SHP77 (cell line): Measurements from ENCODE around the gene PEAK1.
A peak's percentile ranks its signal among the peaks of the same experiment; 100 is the strongest.
"Not testable (repeated sequence)": the region's sequence is repeated elsewhere in the genome, so short reads cannot be mapped to it uniquely, and the experiment has no call there.

Source experiments
- DNase-seq, 2 experiments: peaks; one replicate each; lab custom pipeline; 2025; lab: John Stamatoyannopoulos, UW

The PEAK1 gene

DNA sequence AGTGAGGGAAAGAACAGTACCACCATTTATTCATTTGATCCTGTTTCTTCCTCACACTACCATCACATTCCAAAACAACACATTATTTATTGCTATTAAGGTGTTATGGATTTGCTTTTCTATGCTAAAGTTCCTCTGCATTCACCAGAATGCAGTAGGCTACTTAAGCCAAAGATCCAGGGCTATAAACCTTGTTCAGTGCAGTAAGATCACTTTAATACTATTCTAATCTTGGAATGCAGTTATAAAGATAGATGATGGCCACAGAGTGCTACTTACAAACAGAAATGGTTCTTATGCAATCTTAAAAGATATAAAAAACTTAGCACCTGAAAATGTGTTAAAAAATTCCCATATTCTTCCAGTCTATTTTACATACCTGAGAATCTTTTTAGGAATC lies 241.5 kb downstream of the PEAK1 start:
- DNase-seq: no peak

DNA sequence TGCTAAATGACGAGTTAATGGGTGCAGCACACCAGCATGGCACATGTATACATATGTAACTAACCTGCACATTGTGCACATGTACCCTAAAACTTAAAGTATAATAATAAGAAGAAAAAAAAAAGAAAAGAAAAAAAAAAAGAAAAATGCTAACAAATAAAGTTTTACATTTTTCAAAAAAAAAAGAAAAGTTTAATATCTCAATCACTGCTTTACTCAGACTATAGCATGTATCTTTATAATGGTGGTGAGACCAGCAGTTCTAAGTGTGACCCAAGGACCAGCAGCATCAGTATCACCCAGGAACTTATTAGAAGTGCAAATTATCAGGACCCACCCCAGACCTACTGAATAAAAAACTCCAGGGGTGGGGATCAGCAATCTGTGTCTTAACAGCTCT lies 243.8 kb downstream of the PEAK1 start:
- not testable (repeated sequence) for DNase-seq

- no peak for DNase-seq
Measured at GRCh38 chr15:77173487-77173886, 246.4 kb downstream of the PEAK1 start.

DNA sequence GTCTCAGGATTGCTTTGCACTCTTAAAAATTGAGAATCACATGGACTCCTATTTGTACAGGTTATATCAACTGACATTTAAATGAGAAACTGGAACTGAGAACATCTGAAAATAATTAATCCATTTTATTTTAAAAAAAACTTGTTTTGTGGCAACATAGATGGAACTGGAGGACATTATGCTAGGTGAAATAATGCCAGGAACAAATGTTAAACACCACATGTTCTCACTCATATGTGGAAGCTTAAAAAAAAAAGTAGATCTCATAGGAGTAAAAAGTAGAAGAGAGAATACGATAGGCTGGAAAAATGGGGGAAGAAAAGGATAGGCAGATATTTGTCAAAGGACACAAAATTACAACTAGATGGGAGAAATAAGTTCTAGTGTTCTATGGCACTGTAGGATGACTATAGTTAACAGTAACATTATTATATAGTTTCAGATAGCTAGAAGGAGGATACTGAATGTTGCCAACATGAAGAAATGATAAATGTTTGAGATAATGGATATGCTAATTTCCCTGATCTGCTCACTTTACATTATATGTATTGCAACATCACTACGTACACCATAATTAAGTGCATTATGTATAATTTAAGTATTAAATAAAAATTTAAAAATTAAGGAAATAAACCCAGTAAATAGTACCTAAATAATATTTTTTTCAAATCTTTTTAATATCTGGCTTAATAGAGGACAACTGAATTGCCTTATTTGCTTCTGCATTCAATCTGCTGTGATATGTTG lies 248.5 kb downstream of the PEAK1 start:
- DNase-seq: no peak

DNA sequence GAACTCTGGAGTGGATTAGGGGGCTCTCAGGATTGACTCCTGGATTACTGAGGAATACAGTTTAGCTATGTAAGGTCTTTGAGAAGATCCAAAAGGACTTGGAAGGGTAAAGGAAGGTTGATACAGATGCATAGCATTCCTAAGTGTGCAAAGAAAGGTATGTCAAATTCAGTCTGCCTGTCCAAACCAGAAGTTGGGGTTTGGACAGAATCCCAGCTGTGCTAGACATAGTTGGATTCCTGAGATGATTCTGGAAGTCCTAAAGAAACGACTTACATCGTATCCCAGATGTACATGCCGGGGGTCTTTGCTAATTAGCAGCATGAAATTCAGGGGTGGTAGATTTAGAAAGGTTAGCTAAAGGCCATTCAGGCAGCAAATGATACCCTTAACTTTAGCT lies 251.3 kb downstream of the PEAK1 start:
- DNase-seq: no peak

- no peak for DNase-seq
Measured at GRCh38 chr15:77168141-77168540, 251.8 kb downstream of the PEAK1 start.

DNA sequence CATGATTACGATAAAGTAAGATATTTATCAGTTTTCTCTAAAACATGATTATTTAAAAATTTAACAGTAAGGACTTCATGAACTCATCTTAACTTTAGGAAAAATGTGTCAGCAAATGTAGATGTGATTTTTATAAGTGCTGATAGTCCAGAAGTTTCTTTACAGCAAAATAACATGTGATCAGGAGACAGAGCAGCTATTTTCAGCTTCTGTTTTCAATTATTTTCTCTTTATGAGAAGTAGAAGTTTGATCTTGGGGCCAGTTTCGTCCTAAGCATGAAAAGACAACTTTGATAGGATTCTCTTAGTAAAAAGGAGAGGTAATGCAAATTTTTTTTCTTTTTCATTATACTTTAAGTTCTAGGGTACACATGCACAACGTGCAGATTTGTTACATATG lies 252.5 kb downstream of the PEAK1 start:
- DNase-seq: no peak

DNA sequence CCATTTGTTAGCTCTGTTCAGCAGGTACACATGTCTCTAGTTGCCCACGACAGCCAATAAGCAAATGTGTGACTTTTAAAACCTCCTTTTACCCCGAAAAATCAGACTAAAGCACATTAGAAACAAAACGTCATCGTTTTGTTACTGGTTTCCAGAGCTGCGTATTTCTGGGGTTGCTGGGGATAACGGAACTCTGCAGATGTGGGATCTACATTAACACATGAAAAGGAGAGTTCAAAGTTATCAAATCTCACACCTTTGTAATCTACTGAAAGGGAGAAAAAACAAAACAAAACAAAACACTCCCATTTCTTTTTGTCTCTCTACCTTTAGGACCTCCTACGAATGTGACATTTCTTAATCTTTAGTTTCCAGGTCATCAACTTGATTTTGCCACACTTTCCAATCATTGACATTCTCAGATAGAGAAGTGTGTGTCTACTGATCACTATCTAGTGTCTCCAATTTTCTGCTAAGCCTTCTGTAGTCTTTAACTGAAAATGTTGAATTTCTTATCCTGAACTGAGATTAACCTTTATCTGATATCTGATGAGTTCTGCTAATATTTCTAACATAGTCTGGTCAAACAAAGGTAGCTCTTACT lies 256.0 kb downstream of the PEAK1 start:
- DNase-seq: no peak

- DNase-seq: no peak
Measured at GRCh38 chr15:77162872-77163633, 256.9 kb downstream of the PEAK1 start.

- no peak for DNase-seq
Measured at GRCh38 chr15:77160562-77161478, 259.1 kb downstream of the PEAK1 start.

- peak; percentile 11 to 68 for DNase-seq
Measured at GRCh38 chr15:77156000-77156399, 263.9 kb downstream of the PEAK1 start.

DNA sequence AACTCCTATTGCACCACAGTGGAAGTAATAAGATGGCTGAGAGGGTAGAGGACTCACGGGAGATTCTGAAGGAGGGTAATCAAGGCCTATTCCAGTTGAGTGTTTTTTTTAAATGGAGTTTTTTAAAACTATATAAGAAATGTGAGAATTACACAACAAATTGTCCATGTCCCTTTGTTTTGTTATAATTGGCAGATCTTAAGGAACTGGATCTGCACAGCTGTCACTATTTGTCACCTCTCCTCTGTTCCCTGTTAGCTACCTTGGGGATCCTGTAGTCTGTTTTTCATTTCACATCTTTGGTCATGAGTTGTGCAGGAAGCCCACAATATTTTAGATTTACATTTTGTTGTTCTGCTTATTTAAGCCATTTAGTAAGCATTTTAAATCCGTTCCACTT lies 271.7 kb downstream of the PEAK1 start:
- no peak for DNase-seq

DNA sequence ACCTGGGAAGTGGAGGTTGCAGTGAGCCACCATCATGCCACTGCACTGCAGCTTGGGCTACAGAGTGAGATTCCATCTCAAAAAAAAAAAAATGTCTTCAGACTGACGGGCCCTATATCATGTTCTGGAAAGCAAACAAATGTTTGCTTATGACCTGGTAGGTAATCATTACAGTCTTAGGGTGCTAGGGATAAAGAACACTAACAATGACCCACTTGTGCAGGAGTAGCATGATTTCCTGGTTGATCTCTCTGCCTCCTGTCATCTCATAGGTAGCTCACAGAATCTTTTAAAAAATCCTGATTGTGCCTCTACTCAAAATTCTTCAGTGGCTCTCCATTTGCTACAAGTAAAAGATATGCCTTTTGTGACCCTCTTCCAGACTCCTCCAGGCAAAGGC lies 274.5 kb downstream of the PEAK1 start:
- DNase-seq: no peak

DNA sequence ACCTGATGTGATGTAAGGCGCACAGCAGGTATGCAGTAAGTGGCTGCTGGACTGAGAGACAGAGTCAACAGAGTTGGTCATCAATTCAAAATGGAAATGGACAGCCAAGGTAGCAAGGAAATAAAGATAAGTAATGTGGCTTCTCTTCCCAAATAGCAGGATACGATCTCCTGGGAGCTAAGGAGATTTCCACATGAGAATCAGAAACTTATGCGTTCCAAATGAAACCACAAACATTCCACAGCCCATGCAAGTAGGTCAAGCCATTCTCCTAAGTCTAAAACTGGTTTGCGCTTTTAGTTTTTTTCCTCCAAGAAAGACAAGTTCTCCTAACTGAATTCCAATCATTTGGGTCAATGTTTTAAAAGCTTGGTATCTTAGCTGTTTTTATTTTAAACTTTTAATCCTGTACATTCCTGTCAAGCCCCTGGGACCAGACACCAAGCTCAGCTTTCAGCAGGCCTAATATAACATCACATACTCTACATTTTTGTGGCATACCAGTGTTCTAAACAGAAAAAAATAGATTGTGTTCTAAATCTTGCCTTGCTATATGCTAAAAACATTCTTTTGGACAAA lies 275.3 kb downstream of the PEAK1 start:
- DNase-seq: no peak

- DNase-seq: no peak
Measured at GRCh38 chr15:77144026-77144425, 275.9 kb downstream of the PEAK1 start.

- DNase-seq: no peak
Measured at GRCh38 chr15:77143616-77144015, 276.3 kb downstream of the PEAK1 start.

DNA sequence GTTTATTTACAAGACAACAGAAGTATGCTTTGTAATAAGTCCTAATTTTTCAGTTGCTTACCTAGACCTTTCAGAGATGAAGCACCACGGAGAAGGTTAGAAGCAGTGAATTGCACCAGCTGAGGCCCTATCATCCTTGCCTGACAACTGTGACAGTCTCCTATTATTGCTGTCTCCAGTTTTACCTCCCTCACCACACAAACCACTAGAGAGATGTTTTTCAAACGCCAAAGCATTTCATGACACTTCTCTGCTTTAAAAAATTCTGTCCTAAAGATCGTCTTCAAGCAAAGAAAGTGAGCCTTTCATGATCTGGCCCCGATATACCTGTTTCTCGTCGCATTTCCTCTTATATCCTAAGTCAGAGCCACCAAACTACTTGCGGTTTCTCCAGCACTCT lies 276.7 kb downstream of the PEAK1 start:
- DNase-seq: no peak

GRCh38 chr15:77140220-77140619 lies 279.7 kb downstream of the PEAK1 start:
- no peak for DNase-seq

DNA sequence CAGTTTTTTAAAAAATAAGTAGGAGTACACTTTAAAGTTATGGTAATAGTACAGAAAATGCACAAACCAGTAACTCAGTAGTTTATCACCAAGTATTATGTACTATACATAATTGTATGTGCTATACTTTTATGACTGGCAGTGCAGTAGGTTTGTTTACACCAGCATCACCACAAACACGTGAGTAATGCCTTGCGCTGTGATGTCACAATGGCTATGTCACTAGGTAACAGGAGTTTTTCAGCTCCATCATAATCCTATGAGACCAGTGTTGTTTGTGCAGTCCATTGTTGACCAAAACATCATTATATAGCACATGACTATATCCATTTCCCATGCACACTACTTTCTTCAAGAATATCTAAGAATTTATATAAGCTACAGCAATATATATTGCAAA lies 280.6 kb downstream of the PEAK1 start:
- no peak for DNase-seq

DNA sequence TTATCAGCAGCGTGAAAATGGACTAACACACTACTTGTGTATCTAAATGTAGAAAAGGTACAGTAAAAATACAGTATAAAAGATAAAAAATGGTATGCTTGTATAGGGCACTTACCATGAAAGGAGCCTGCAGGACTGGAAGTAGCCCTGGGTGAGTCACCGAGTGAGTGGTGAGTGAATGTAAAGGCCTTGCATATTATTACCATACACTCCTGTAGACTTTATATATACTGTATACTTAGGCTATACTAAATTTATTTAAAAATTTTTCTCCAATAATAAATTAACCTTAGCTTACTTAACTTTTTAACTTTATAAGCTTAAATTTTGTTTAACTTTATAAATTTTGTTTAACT lies 281.8 kb downstream of the PEAK1 start:
- no peak for DNase-seq

DNA sequence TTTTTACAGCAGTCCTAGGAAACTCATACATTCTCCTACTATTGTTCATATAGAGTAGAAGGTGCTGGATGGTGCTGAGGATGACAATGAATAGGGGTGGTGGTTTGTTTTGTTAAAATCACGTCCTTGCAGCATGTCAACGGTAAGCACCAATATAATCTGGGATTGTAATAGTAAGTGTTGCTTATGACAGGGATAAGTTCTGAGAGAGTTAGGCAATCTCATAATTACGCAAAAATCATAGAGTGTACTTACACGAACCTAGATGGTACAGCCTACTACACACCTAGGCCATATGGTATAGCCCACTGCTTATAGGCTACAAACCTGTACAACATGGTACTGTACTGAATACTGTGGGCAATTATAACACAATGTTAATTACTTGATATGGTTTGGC lies 284.7 kb downstream of the PEAK1 start:
- no peak for DNase-seq
